ENCODE data around the gene LRRC3. TPM values are rescaled to one million over a fixed set of nuclear protein-coding genes. Genes with fewer than 3 reads are reported as not detected.

LRRC3 gene
- total RNA-seq, 1 donor from 2014 or later = 2.2 TPM

GRCh38 chr21:44487831-44488230 lies 32.5 kb downstream of the LRRC3 start:
- Histone ChIP-seq H3K36me3 (no peaks in the 10 kb centered on the region), H3K27ac (no peak overlapping the region), H3K4me3 (no peak overlapping the region), H3K4me1 (no peaks in the 10 kb centered on the region), H3K27me3 (no peaks in the 10 kb centered on the region), H3K9me3 (peaks cover under 1 to 7% of the 10 kb centered on the region in 2 donors)
- TF ChIP-seq CTCF (IDR thresholded peaks at IDR 0.05) = no peak
- DNase-seq (ENCODE audit: low spot score in 2 of 2) = no peak
- intact Hi-C loops (cut with DNase I) = no loop called here

GRCh38 chr21:44489962-44490361 lies 34.7 kb downstream of the LRRC3 start:
- Histone ChIP-seq H3K27ac (no peak overlapping the region), H3K9me3 (peaks cover 10 to 19% of the 10 kb centered on the region in 2 donors), H3K4me3 (no peak overlapping the region), H3K4me1 (no peaks in the 10 kb centered on the region), H3K27me3 (no peaks in the 10 kb centered on the region), H3K36me3 (no peaks in the 10 kb centered on the region)
- intact Hi-C loops (cut with DNase I) = no loop called here
- no peak for DNase-seq (ENCODE audit: low spot score in 2 of 2)
- TF ChIP-seq CTCF (IDR thresholded peaks at IDR 0.05) = no peak

GRCh38 chr21:44490405-44490804 lies 35.1 kb downstream of the LRRC3 start:
- no peaks in the 10 kb centered on the region for H3K27me3 ChIP-seq
- no peaks in the 10 kb centered on the region for H3K36me3 ChIP-seq
- H3K27ac ChIP-seq = no peak overlapping the region
- intact Hi-C loops (cut with DNase I) = no loop called here
- TF ChIP-seq CTCF (IDR thresholded peaks at IDR 0.05) = no peak
- peaks cover 10 to 19% of the 10 kb centered on the region in 2 donors for H3K9me3 ChIP-seq
- H3K4me1 ChIP-seq = no peaks in the 10 kb centered on the region
- DNase-seq (ENCODE audit: low spot score in 2 of 2) = no peak
- no peak overlapping the region for H3K4me3 ChIP-seq

GRCh38 chr21:44490816-44491215 lies 35.5 kb downstream of the LRRC3 start:
- Histone ChIP-seq H3K27me3 (no peaks in the 10 kb centered on the region), H3K36me3 (no peaks in the 10 kb centered on the region), H3K4me3 (no peak overlapping the region), H3K4me1 (no peaks in the 10 kb centered on the region), H3K9me3 (peaks cover 10 to 19% of the 10 kb centered on the region in 2 donors), H3K27ac (no peak overlapping the region)
- DNase-seq (ENCODE audit: low spot score in 2 of 2) = no peak
- intact Hi-C loops (cut with DNase I) = no loop called here
- no peak for TF ChIP-seq CTCF (IDR thresholded peaks at IDR 0.05)

- H3K27ac ChIP-seq = no peak overlapping the region
- no peaks in the 10 kb centered on the region for H3K36me3 ChIP-seq
- intact Hi-C loops (cut with DNase I) = no loop called here
- DNase-seq (ENCODE audit: low spot score in 2 of 2) = no peak
- TF ChIP-seq CTCF (IDR thresholded peaks at IDR 0.05) = no peak
- H3K27me3 ChIP-seq = no peaks in the 10 kb centered on the region
- H3K4me3 ChIP-seq = no peak overlapping the region
- no peaks in the 10 kb centered on the region for H3K4me1 ChIP-seq
- H3K9me3 ChIP-seq = peaks cover 10 to 19% of the 10 kb centered on the region in 2 donors
Observed at GRCh38 chr21:44492567-44493385, 37.5 kb downstream of the LRRC3 start.

All from ascending aorta (tissue), 2 donors.